Measurements from ENCODE around the gene LYRM1. TPM values are rescaled to one million over a fixed set of nuclear protein-coding genes. Genes with fewer than 3 reads are reported as not detected.

LYRM1 gene
- total and polyA plus RNA-seq, 2 of the 8 experiments (the other 6 are each of a cell fraction or from before 2014, with no cell fraction given), result 11.6 to 13.4 TPM

GRCh38 chr16:20860361-20860760 is 40.2 kb upstream of the LYRM1 start:
- Histone ChIP-seq H3K4me1 (replicated peaks in 1 of 4; ENCODE audit: control insufficient read depth in 3 of 4, insufficient read depth in 4 of 4, low read length in 3 of 4) (peaks cover 0 to 6% (median 3%) of the 10 kb centered on the region in 4 experiments; a peak in 3 of 7 replicates), H3K56ac (replicated peaks; ENCODE audit: insufficient read length, low read depth, low read length) (no peak overlapping the region), H3K4me3 (ENCODE audit: extremely low read depth in 1 of 4, insufficient read depth in 2 of 4, low read depth in 3 of 4, low read length in 4 of 4) (no peak overlapping the region), H4K5ac (ENCODE audit: insufficient read length, low read depth, low read length) (no peak overlapping the region), H2BK20ac (ENCODE audit: low read length) (no peak overlapping the region), H4K91ac (replicated peaks; ENCODE audit: insufficient read length, low read length) (no peak overlapping the region), H3K9ac (replicated peaks in 1 of 4; ENCODE audit: extremely low read depth in 1 of 4, low read depth in 3 of 4, low read length in 3 of 4) (no peak overlapping the region; a peak in 1 of 7 replicates), H3K18ac (ENCODE audit: extremely low read depth, low read length) (no peak overlapping the region), H3K36me3 (ENCODE audit: control insufficient read depth in 2 of 4, insufficient read depth in 4 of 4, low read length in 3 of 4) (peaks cover 0 to 13% (median 2%) of the 10 kb centered on the region in 4 experiments; a peak in 4 of 8 replicates), H3K79me2 (ENCODE audit: control insufficient read depth in 1 of 2, insufficient read depth in 2 of 2, low read length in 2 of 2) (peaks cover 3 to 31% of the 10 kb centered on the region in 2 experiments; a peak in 2 of 4 replicates), H2BK5ac (ENCODE audit: low read depth, low read length) (no peak overlapping the region; the same call in 1 of the 2 replicates), H2BK12ac (ENCODE audit: low read depth, low read length) (no peak overlapping the region; the same call in 1 of the 2 replicates), H4K8ac (ENCODE audit: extremely low read depth, insufficient read depth, low read length) (no peak overlapping the region), H3K27me3 (replicated peaks in 1 of 4; ENCODE audit: control insufficient read depth in 3 of 4, extremely low read depth in 1 of 4, insufficient read depth in 3 of 4, low read length in 3 of 4) (no peaks in the 10 kb centered on the region), H3K79me1 (ENCODE audit: low read depth, low read length) (peaks cover 4% of the 10 kb centered on the region; the same call in 1 of the 2 replicates), H2AK5ac (ENCODE audit: low read depth, low read length) (no peak overlapping the region), H3K14ac (ENCODE audit: insufficient read length) (no peak overlapping the region), H3K4ac (replicated peaks; ENCODE audit: insufficient read length, low read depth, low read length) (no peak overlapping the region), H2BK15ac (ENCODE audit: low read length) (no peak overlapping the region), H3K23ac (ENCODE audit: insufficient read length) (no peak overlapping the region), H2BK120ac (replicated peaks; ENCODE audit: low read depth, low read length) (no peak overlapping the region), H3K9me3 (ENCODE audit: insufficient read depth in 2 of 2, low read depth in 1 of 2, low read length in 1 of 2) (no peaks in the 10 kb centered on the region), H3K23me2 (ENCODE audit: low read depth, low read length) (no peaks in the 10 kb centered on the region), H4K20me1 (replicated peaks in 1 of 2; ENCODE audit: control insufficient read depth in 1 of 2, insufficient read depth in 2 of 2, low read length in 2 of 2) (peaks cover 0 to 1% of the 10 kb centered on the region in 2 experiments), H3K27ac (ENCODE audit: low read depth, low read length) (no peak overlapping the region), H2AFZ (ENCODE audit: low read length) (no peak overlapping the region), H3K4me2 (ENCODE audit: insufficient read depth in 1 of 2, low read depth in 2 of 2, low read length in 2 of 2) (no peak overlapping the region)
- TF ChIP-seq NRF1 (IDR thresholded peaks at IDR 0.05; ENCODE audit: low read depth, low read length) (no peak), KDM4A (IDR thresholded peaks at IDR 0.05; ENCODE audit: low read depth, low read length, severe bottlenecking) (no peak), RFX5 (IDR thresholded peaks at IDR 0.05; ENCODE audit: borderline replicate concordance, low read depth, low read length) (no peak), POU5F1 (IDR thresholded peaks at IDR 0.05; ENCODE audit: low read depth, low read length) (no peak), ATF3 (IDR thresholded peaks at IDR 0.05; ENCODE audit: insufficient read depth, low read depth, low read length) (no peak), ZNF274 (IDR thresholded peaks at IDR 0.05; ENCODE audit: borderline replicate concordance, extremely low read depth, low read length) (no peak), CBX8 (IDR thresholded peaks at IDR 0.05; ENCODE audit: borderline replicate concordance, low read depth, low read length) (no peak), TEAD4 (IDR thresholded peaks at IDR 0.05; ENCODE audit: low read depth, low read length) (no peak)
- FAIRE-seq, result no peak
- whole genome bisulfite sequencing, 2 experiments (ENCODE audit: extremely low coverage in 1 of 2, insufficient coverage in 1 of 2, insufficient read length in 1 of 2, insufficient replicate concordance in 2 of 2, low coverage in 1 of 2, low lambda C conversion rate in 2 of 2, missing lambda C conversion rate in 1 of 2), result 84% methylated on average over 4 of the region's 4 CpGs; no CpG with 5 or more reads in 1 of the 2 experiments
- CTCF ChIA-PET (ENCODE audit: partially characterized antibody), result no interaction called here
- DNase-seq (ENCODE audit: low read depth in 1 of 2, low spot score in 2 of 2), result no peak
- POLR2A ChIA-PET (ENCODE audit: partially characterized antibody), result interaction anchor here (1.0 kb wide), 1 partner anchor 40 kb away, joined by 3 read pairs; the partner anchor contains the start of gene LYRM1
